Activated CD8-positive, alpha-beta memory T cell treated with anti-CD3 and anti-CD28 coated beads, Interleukin-2, amount 50 U/mL, for 1 hour (primary cell): Measurements from ENCODE around the gene SIRT5.

ENCODE experiments used
- DNase-seq: peaks from one replicate; pipeline ENCODE4 v3.0.0-alpha.2; 2020; ENCODE audit errors: extremely low read depth

The SIRT5 gene

DNA sequence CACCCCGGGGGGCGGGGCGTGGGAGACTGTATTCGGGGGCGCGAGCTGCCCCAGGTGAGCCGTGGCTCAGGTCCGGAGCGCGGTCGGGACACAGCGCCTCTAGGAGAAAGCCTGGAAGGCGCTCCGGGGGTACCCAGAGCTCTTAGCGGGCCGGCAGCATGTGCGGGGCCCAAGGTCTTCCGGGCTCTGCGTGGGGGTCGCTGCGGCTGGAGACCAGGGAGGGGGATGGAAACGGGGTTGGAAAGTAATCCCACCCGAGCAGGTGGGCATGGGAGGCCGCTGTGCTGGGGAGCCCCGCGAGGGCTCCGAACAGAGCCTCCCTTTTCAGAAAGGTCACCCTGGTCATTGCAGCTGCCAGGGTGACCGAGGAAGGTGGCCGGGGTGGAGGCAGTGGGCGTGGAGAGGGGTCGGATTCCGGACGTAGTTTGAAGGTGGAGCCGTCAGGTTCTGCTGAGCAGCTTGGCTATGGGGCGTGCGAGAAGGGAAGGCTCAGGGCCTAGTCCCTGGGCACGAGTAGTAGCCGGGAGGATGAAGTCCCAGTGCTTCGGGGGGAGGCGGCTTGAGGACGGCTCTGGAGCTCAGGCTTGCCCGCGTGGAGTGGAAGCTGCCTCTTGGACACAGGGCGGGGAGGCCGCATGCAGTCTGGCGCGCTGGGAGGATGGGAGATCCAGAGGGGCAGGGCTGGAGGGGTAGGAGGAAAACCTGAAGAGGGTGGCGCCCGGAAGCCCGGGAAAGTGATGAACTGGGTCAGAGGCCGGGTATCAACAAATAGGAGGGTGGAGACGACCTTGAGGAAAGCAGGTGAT, at the start of gene SIRT5:
SIRT5 (plus strand) TSS at position 31 of the 806 bp plus-strand sequence. CDS start 9,510 bp downstream, outside the sequence.
- peak; percentile 42 for DNase-seq

GRCh38 chr6:13524801-13525508, 49.4 kb upstream of the SIRT5 start:
- DNase-seq: no peak

DNA sequence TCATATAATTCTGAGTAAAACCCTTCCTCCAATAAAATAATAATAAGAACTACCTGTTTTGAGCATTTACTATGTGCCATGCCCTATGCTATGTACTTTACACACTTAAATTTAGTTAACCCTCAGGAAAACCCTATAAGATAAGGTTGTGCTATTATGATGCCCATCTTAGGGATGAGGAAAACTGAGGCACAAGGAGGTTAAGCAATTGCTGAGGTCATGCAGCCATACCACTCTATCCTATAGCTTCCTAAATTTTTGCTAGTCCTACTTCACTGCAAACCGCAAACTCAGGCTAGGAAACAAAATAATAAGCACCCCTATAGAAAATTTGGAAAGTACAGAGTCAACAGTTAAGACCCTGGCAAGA, 48.1 kb upstream of the SIRT5 start:
- no peak for DNase-seq

- no peak for DNase-seq
Measured at GRCh38 chr6:13526727-13527670, 47.4 kb upstream of the SIRT5 start.

DNA sequence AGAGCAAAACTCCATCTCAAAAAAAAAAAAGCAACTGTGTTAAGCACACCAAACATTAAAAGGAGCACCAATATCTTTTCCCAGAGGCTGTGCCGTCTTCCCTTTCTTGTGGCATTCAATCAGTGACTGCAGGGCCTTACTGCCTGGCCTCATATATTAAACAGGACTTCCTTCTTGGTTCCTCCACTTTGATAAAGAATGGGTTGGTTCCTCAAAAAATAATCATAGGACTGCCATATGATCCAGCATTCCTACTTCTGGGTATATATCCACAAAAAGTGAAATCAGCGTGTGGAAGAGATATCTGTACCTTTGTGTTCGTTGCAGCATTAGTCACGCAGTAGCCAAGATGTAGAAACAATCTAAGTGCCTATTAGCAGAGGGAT, 46.7 kb upstream of the SIRT5 start:
- DNase-seq: no peak

DNA sequence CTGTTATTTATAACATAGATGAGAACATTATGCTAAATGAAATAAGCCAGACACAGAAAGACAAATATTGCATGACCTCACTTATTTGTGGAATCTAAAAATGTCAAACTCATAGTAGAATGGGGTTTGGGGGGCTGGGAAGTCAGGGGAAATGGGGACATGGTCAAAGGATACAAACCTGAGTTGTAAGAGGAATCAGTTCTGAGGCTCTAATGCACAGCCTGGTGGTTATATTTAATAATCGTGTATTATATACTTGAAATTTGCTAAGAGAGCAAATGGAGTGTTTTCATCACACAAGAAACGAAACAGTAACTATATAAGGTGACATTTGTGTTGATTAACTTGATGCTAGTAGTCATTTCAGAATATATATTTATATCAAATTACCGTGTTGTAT, 46.2 kb upstream of the SIRT5 start:
- DNase-seq: no peak

DNA sequence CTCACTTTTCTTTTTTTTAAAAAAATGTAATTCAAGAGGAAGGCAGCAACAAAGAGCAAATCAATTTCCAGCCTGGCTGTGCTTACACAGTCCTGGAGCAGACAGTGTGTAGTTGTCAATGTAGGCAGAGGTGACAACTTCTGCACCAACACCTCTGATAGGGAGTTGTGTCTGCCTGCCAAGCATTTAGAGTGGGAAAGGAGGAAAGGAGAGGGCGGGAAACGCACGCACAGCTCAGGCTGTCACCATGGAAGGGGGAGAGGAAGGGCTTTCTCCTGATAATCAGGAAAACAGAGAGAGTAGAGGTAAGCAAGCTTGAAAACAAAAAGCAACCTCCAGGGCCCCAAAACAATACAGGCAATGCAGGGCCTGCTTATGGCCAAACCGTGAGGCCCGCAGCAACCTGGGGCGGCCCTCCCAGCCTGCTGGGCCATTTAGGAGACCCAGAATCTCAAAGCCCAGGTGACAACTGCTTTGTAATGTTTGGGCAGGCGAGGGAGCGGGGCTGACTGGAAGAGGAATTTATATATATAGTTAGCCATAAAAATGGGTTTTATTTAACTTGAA, 45.5 kb upstream of the SIRT5 start:
- DNase-seq: no peak

GRCh38 chr6:13531956-13532355, 42.4 kb upstream of the SIRT5 start:
- DNase-seq: no peak

DNA sequence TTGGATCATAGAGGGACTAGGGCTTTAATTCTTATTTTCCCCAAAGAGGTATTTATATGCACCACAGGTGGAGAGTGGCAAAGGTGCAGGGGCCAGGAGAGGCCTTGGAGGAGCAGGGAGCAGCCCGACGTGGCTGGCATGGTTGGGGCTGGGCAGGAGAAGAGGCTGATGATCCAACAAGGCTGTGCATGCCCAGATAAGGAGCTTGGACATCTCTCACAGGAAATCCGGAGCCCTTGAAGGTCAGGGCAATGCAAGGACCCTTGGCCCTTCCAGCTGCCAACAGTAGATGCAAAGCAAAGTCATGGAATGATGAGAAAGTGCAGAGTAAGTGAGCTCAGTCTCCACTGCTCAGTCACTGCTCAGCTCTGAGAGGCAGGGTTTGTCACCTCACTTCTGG, 39.9 kb upstream of the SIRT5 start:
- DNase-seq: no peak

- no peak for DNase-seq
Measured at GRCh38 chr6:13535306-13535705, 39.1 kb upstream of the SIRT5 start.

- DNase-seq: no peak
Measured at GRCh38 chr6:13536796-13537526, 37.4 kb upstream of the SIRT5 start.

- DNase-seq: no peak
Measured at GRCh38 chr6:13537527-13537897, 36.9 kb upstream of the SIRT5 start.

- DNase-seq: no peak
Measured at GRCh38 chr6:13538084-13538483, 36.3 kb upstream of the SIRT5 start.

DNA sequence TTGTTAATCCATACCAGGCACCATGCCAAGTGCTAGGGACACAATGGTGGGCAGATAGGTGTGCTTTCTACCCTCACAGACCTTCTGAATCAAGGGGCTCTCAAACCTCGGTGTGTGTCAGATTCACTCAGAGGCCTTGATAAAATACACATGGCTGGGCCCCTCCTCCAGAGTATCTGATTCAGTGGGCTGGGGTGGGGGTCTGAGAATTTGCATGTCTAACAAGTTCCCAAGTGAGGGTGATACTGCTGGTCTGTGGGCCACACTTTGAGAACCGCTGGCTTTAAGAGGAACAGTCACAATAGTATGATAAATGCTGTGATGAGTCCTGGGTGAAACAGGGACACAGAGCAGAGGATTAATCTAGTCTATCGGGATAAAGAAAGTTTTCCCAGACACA, 35.8 kb upstream of the SIRT5 start:
- no peak for DNase-seq

GRCh38 chr6:13539572-13539971, 34.8 kb upstream of the SIRT5 start:
- DNase-seq: no peak

DNA sequence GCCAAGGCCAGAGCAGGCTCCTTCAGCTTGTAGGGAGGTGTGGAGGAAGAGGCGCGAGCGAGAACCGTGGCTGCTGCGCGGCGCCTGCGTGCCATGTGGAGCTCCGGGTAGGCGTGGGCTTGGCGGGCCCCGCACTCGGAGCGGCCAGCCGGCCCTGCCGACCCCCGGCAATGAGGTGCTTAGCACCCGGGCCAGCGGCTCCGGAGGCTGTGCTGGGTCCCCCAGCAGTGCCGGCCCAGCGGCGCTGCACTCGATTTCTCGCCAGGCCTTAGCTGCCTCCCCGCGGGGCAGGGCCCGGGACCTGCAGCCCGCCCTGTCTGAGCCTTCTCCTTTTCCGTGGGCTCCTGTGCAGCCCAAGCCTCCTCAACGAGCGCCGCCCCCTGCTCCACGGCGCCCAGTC, 32.9 kb upstream of the SIRT5 start:
- DNase-seq: no peak

DNA sequence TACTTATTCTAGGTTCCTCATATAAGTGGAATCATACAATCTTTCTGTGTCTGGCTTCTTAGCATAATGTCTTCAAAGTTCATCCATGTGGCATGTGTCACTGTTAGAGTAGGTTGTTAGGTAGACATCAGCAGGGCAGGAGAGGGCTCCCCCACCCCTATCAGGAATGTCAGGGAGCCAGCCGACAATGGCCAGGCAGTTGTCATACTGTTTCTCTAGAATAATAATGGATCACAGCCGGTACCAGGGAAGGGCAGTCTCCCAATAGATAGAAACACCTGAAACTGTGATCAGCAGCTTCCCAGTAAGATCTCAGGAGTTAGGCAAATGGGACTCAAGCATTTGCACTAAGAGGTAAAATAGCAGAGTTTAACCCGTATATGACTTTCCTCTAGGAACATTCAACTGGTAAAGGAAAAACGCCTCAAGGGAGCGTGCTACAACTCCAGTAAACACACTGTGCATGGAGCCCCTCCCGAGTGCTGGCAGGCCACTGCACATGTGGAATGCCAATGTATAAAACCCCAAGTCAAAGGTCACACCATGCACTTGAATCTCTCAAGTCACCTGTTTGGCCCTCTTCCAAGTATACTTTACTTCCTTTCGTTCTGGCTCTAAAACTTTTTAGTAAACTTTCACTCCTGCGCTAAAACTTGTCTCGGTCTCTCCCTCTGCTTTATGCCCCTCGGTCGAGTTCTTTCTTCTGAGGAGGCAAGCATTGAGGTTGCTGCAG, 29.8 kb upstream of the SIRT5 start:
- DNase-seq: no peak

DNA sequence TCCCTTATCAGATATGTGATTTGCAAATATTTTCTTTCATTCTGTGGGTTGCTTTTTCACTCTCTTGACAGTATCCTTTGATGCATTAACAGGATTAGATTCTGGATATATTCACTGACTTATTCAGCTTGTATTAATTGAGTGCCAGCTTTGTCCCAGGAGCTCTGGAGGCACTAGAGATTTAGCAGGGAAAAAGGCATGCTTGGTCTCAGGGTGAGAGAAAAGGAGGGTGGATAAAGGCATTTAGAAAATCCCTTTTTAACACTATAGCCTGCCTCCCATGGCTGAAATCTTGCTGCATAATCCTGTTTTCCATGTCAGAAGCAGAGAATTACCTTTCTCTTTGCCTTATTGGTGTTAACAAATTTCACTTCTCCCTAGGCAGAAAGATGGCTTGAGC, 28.5 kb upstream of the SIRT5 start:
- DNase-seq: no peak

DNA sequence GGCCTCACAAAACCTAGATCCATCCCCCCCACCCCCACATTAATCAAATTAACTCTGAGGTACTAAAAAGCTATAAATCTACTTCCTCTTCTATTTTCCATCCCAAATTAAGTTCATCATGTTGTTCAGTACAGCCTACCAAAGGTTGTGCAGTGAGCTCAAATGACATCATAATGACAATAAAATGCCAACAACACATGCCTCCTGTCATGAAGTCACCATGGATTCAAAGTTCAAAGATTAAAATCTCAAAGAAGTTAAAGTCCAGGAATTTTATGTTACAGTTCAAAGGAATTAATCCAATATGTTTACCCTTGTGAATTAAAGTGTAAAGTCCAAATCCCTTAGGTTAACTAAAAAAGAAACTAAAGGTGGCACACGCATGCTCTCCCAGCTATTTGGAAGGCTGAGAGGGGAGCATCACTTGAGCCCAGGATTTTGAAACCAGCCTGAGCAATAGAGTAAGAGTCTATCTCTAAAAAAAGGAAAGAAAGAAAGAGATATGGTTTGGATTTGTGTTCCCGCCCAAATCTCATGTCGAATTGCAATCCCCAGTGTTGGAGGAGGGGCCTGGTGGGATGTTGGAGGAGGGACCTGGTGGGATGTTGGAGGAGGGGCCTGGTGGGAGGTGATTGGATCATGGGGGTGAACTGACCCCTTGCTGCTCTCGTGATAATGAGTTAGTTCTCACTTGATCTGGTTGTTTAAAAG, 25.7 kb upstream of the SIRT5 start:
- DNase-seq: no peak

GRCh38 chr6:13550656-13551055, 23.7 kb upstream of the SIRT5 start:
- DNase-seq: no peak
